Neural crest cell (in vitro differentiated cells): ENCODE results near the gene NXNL2. TPM values are rescaled to one million over a fixed set of nuclear protein-coding genes. Genes with fewer than 3 reads are reported as not detected.
A peak's percentile ranks its signal among the peaks of the same experiment; 100 is the strongest.

Experiments
- DNase-seq: peaks from one replicate; pipeline ENCODE4 v3.0.0; 2021; ENCODE audit warnings: low read depth, mixed read lengths, low spot score
- H3K27ac Mint-ChIP-seq: one replicate; pipeline ENCODE4 v1.8.0; 2021; ENCODE audit warnings: mild to moderate bottlenecking, mixed read lengths; ENCODE audit not compliant: unreplicated experiment
- H3K27me3 Mint-ChIP-seq: 2 replicates; pipeline ENCODE4 v1.8.0; 2021; ENCODE audit warnings: low read depth, mild to moderate bottlenecking, mixed read lengths
- H3K36me3 Mint-ChIP-seq: 2 replicates; pipeline ENCODE4 v1.8.0; 2021; ENCODE audit warnings: low read depth, mild to moderate bottlenecking, mixed read lengths
- H3K4me1 Mint-ChIP-seq: 2 replicates; pipeline ENCODE4 v1.8.0; 2021; ENCODE audit warnings: mixed read lengths
- H3K4me3 Mint-ChIP-seq: one replicate; pipeline ENCODE4 v1.8.0; 2021; ENCODE audit warnings: mild to moderate bottlenecking, mixed read lengths
- H3K9me3 Mint-ChIP-seq: 2 replicates; pipeline ENCODE4 v1.8.0; 2021; ENCODE audit warnings: mixed read lengths
- CTCF ChIP-seq: fragments of 200-600 bp; sonication (generic); conservative IDR thresholded peaks from 2 replicates; pipeline ENCODE4 v1.5.0; 2021; ENCODE audit warnings: antibody characterized with exemption, mild to moderate bottlenecking
- total RNA-seq: library from RNA; stranded (reverse); gene quantifications from 2 replicates; pipeline ENCODE4 v1.2.1, GENCODE V29; 2021

Gene NXNL2
- total RNA-seq, 1 donor from 2014 or later, result not detected

- peaks cover 2% of the 10 kb centered on the region for H3K9me3 Mint-ChIP-seq
- H3K4me3 Mint-ChIP-seq, result no peak overlapping the region
- no peak for DNase-seq
- no peak overlapping the region for H3K27ac Mint-ChIP-seq
- TF ChIP-seq CTCF, result no peak
- H3K36me3 Mint-ChIP-seq, result no peaks in the 10 kb centered on the region
- H3K27me3 Mint-ChIP-seq, result peaks cover 4% of the 10 kb centered on the region
- peaks cover 12% of the 10 kb centered on the region for H3K4me1 Mint-ChIP-seq
Observed at GRCh38 chr9:88572684-88573083, 37.7 kb downstream of the NXNL2 start.

- Mint-ChIP-seq H3K9me3 (peaks cover 2% of the 10 kb centered on the region), H3K36me3 (no peaks in the 10 kb centered on the region), H3K4me3 (no peak overlapping the region), H3K27ac (no peak overlapping the region), H3K4me1 (peaks cover 12% of the 10 kb centered on the region), H3K27me3 (peaks cover 10% of the 10 kb centered on the region)
- no peak for DNase-seq
- TF ChIP-seq CTCF, result no peak
Observed at GRCh38 chr9:88574953-88575352, 40.0 kb downstream of the NXNL2 start.

GRCh38 chr9:88577256-88578120 lies 42.5 kb downstream of the NXNL2 start:
- H3K4me1 Mint-ChIP-seq, result peaks cover 12% of the 10 kb centered on the region
- DNase-seq, result no peak
- peaks cover 10% of the 10 kb centered on the region for H3K27me3 Mint-ChIP-seq
- TF ChIP-seq CTCF, result no peak
- peaks cover 2% of the 10 kb centered on the region for H3K9me3 Mint-ChIP-seq
- H3K4me3 Mint-ChIP-seq, result no peak overlapping the region
- H3K27ac Mint-ChIP-seq, result no peak overlapping the region
- H3K36me3 Mint-ChIP-seq, result no peaks in the 10 kb centered on the region

GRCh38 chr9:88578121-88579049 lies 43.4 kb downstream of the NXNL2 start:
- H3K27me3 Mint-ChIP-seq, result peaks cover 10% of the 10 kb centered on the region
- no peaks in the 10 kb centered on the region for H3K36me3 Mint-ChIP-seq
- peaks cover 12% of the 10 kb centered on the region for H3K4me1 Mint-ChIP-seq
- TF ChIP-seq CTCF, result peak; percentile 96
- DNase-seq, result peak; percentile 95
- H3K4me3 Mint-ChIP-seq, result no peak overlapping the region
- peaks cover 2% of the 10 kb centered on the region for H3K9me3 Mint-ChIP-seq
- no peak overlapping the region for H3K27ac Mint-ChIP-seq

- H3K27me3 Mint-ChIP-seq, result peaks cover 10% of the 10 kb centered on the region
- no peak overlapping the region for H3K27ac Mint-ChIP-seq
- H3K9me3 Mint-ChIP-seq, result no peaks in the 10 kb centered on the region
- no peak for DNase-seq
- no peaks in the 10 kb centered on the region for H3K36me3 Mint-ChIP-seq
- peaks cover 13% of the 10 kb centered on the region for H3K4me1 Mint-ChIP-seq
- TF ChIP-seq CTCF, result no peak
- H3K4me3 Mint-ChIP-seq, result no peak overlapping the region
Observed at GRCh38 chr9:88579050-88579715, 44.2 kb downstream of the NXNL2 start.
